ENCODE measurements around the gene CSPG5.

The CSPG5 gene

DNA sequence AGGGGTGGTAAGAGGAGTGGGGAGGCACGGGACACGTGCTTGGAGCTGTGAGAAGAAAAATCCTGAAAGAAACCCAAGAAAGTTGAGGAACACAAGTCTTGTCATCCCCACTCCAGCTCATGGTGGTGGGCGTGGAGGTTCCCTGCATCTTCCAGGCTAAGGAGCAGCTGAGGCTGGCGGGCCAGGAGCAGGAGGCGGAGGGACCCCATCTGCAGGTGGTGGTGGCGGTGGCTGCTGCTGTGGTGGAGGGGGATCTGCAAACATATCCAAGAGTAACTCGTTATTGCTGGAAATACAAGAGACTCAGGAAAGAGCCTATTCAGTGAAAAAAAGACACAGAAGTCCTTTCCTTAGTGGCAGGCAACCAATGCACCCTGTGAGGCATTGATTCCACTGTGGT is 9.4 kb upstream of the CSPG5 start:
- in situ Hi-C loops (cut with HindIII; ENCODE audit: low sequenced_read_pairs), result no loop called here

GRCh38 chr3:47586746-47587145 is 8.1 kb upstream of the CSPG5 start:
- in situ Hi-C loops (cut with HindIII; ENCODE audit: low sequenced_read_pairs), result no loop called here

- in situ Hi-C loops (cut with HindIII; ENCODE audit: low sequenced_read_pairs), result no loop called here
Measured at GRCh38 chr3:47583320-47584075, 4.8 kb upstream of the CSPG5 start.

GRCh38 chr3:47581835-47582234 is 3.2 kb upstream of the CSPG5 start:
- in situ Hi-C loops (cut with HindIII; ENCODE audit: low sequenced_read_pairs), result no loop called here

- in situ Hi-C loops (cut with HindIII; ENCODE audit: low sequenced_read_pairs), result no loop called here
Measured at GRCh38 chr3:47581422-47581821, 2.8 kb upstream of the CSPG5 start.

DNA sequence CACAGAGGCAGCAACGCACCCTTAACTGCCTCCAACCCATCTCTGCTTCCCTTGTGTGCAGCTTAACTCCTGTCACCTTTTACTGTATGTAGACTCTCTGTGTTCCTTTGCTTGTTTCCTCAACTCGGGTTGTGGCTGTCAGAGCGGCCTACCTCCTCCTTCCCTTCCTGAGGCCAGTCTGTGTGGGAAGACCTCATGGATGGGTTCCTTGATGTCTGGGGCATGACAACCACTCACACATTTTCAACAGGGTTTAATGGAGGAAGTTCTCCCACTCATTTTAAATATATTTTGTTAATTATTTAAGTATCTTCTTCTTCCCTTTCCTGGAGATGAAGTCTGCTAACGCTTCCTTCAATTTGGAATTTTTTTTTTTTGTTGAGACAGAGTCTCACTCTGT is 1.8 kb upstream of the CSPG5 start:
- in situ Hi-C loops (cut with HindIII; ENCODE audit: low sequenced_read_pairs), result no loop called here

DNA sequence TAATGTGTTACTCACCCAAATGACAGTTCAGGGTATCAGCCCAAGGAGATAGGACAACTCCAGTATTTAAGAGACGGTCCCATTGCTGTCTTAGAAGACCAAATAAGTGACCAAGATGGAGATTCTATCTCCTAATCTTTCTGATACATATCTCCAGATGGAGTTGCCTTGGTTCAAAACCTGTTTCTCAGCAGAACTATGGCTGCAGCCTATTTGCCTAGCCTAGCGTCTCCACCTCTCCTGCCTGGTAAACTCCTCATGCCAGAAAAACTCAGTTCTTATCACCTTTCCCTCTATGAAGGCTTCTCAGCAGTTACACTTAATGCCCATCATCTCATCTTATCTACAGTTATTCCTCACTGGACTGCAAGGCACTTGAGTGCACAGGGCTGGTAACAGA is 1.2 kb upstream of the CSPG5 start:
- in situ Hi-C loops (cut with HindIII; ENCODE audit: low sequenced_read_pairs), result no loop called here

- in situ Hi-C loops (cut with HindIII; ENCODE audit: low sequenced_read_pairs), result no loop called here
Measured at GRCh38 chr3:47578119-47578632, 489 bp downstream of the CSPG5 start.

DNA sequence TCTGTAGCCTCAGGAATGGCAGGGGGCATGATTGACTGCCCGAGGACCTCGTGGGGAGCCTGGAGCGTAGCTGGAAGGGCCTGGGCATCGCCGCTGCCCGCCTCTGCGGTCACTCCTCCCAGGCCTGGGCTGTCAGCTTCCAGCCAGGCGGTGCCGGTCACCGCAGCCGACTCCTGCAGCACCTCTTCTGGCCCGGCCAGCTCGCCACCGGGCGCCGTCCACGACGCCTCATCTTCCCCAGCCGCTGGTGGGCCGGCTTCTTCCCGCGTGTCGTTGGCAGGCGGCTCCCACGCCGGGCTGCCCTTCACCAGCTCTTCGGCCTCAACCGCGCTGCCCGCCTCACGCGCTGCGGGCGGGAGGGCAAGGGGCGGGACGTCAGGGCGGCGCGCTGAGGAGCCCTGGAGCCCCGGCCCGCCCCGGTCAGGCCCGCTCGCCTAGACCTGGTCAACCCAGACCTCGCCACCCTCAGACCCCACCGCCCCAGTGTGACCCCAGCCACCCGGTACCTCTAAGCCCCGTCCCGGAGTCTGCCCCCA is 1.0 kb downstream of the CSPG5 start:
- in situ Hi-C loops (cut with HindIII; ENCODE audit: low sequenced_read_pairs), result no loop called here

- in situ Hi-C loops (cut with HindIII; ENCODE audit: low sequenced_read_pairs), result no loop called here
Measured at GRCh38 chr3:47573190-47574172, 5.2 kb downstream of the CSPG5 start.

- in situ Hi-C loops (cut with HindIII; ENCODE audit: low sequenced_read_pairs), result no loop called here
Measured at GRCh38 chr3:47571391-47572175, 7.1 kb downstream of the CSPG5 start.

GRCh38 chr3:47568901-47569300 is 9.8 kb downstream of the CSPG5 start:
- in situ Hi-C loops (cut with HindIII; ENCODE audit: low sequenced_read_pairs), result no loop called here

- in situ Hi-C loops (cut with HindIII; ENCODE audit: low sequenced_read_pairs), result no loop called here
Measured at GRCh38 chr3:47567149-47567548, 11.5 kb downstream of the CSPG5 start.

DNA sequence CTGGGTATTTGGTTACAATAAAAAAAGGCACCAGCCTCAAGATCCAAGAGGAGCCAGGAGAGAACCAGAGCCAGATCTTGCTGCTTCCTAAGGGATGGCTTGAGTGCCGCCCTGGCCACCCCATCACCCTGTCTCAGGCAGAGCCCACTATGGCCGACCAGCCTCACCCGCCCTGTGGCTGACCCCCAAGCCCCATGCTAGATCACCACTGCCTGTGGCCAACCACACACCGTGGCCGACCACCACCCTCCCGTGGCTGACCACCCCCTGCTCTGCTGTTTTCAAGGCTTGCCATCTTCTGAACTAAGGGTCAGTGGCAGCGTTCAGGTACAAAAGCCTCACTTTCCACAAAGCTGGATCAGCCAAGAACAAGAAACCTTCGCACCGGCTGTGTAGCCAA is 12.0 kb downstream of the CSPG5 start:
- in situ Hi-C loops (cut with HindIII; ENCODE audit: low sequenced_read_pairs), result no loop called here

- in situ Hi-C loops (cut with HindIII; ENCODE audit: low sequenced_read_pairs), result no loop called here
Measured at GRCh38 chr3:47565734-47566550, 12.7 kb downstream of the CSPG5 start.

GRCh38 chr3:47556351-47556750 is 22.3 kb downstream of the CSPG5 start:
- in situ Hi-C loops (cut with HindIII; ENCODE audit: low sequenced_read_pairs), result no loop called here

- in situ Hi-C loops (cut with HindIII; ENCODE audit: low sequenced_read_pairs), result no loop called here
Measured at GRCh38 chr3:47554335-47554734, 24.3 kb downstream of the CSPG5 start.

DNA sequence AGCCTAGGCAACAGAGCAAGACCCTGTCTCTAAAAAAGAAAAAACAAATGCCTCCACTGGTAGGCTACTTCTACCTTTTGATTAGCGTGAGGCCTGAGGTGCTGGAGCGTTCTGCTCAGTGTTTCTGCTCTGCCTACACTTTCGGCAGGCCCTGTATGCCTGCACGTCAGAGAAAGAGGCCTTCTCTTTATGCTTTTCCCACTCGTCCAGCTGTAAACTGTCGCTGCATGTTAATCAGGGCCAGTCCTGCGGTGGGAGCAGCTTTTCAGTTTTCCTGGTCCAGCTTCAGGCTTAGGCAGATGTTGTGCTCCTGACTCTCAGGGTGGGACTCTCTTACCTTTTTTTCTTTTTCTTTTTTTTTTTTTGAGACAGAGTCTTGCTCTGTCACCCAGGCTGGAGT is 25.3 kb downstream of the CSPG5 start:
- in situ Hi-C loops (cut with HindIII; ENCODE audit: low sequenced_read_pairs), result no loop called here

DNA sequence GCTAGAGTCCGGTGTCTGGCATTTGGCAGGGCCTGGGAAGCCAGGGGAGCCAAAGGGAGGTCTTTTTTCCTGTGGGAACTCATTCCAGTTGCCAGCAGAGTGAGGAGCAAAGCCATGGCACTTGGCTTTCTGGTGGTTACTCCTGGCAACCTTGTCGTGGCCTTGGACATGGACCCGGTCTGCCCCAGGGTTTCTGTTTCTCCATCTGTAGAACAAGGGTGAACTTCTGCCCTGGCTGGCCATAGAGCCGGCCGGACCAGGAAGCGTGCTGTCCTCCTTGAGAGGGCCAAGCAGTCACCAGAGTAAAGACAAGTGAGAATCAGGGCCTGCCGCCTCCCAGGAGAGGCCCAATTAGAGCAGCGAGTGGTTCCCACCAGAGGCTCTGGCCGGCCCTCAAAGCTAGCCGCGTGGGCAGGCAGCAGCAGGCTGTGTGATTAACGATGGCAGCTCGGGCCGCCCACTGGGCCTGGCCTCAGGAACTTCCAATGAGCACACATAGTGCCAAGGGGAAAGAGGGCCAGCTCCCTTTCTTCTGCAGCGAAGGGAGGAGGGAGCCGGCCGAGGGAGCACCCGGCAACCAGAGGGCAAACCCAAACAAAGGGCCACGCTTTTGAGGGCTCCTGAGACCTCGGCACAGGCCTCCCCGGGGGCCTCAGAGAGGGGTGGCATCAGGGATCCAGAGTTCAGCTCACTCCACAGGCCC is 36.0 kb downstream of the CSPG5 start:
- in situ Hi-C loops (cut with HindIII; ENCODE audit: low sequenced_read_pairs), result loop anchor here (5.0 to 10.0 kb wide), 2 partner anchors 62 to 100 kb away; no protein-coding TSS in a partner anchor
